SK-N-MC (cell line): ENCODE results near the gene SFSWAP.

Experiments
- EZH2 ChIP-seq: fragments of 200-600 bp; sonication (generic); IDR thresholded peaks from one replicate; pipeline ENCODE4 v1.6.1; 2017; ENCODE audit warnings: antibody characterized with exemption
- POLR2AphosphoS5 ChIP-seq: IDR thresholded peaks from 2 replicates; pipeline ENCODE4 v1.6.1; 2012; ENCODE audit warnings: mild to moderate bottlenecking, low read depth, low read length, borderline replicate concordance

- no peak for TF ChIP-seq POLR2AphosphoS5
- TF ChIP-seq EZH2: no peak
Measured at GRCh38 chr12:131724534-131724933, 13.6 kb downstream of the SFSWAP start.
